CD14-positive monocyte (primary cell): ENCODE results near the gene ABHD16A. TPM values are rescaled to one million over a fixed set of nuclear protein-coding genes. Genes with fewer than 3 reads are reported as not detected.

ENCODE experiments used
- DNase-seq, 3 donors: peaks; one replicate each; pipeline ENCODE4 v3.0.0-alpha.2; 2011 to 2022
- H2AFZ ChIP-seq: 2 replicates; pipeline ENCODE4 v1.6.0; 2012; ENCODE audit warnings: mild to moderate bottlenecking, low read depth, low read length, inconsistent platforms; ENCODE audit not compliant: insufficient read depth, poor library complexity, severe bottlenecking
- H3K27ac ChIP-seq, 2 donors: 1 replicate in 1 of 2; 2 replicates in 1 of 2; pipeline ENCODE4 v1.5.1; 2012 to 2013; ENCODE audit warnings: low read length in 2 of 2, control low read depth in 1 of 2, inconsistent platforms in 1 of 2, low read depth in 1 of 2, mild to moderate bottlenecking in 1 of 2
- H3K27me3 ChIP-seq, 2 donors: one replicate each; pipeline versions ENCODE4 v1.6.0 to v1.6.1; 2011 to 2013; ENCODE audit warnings: low read length in 2 of 2; ENCODE audit not compliant: control insufficient read depth in 2 of 2, insufficient read depth in 2 of 2
- H3K36me3 ChIP-seq, 2 donors: replicated peaks in 1 of 2; 1 replicate in 1 of 2; 2 replicates in 1 of 2; pipeline versions ENCODE4 v1.5.1 to v1.6.1; 2012 to 2013; ENCODE audit warnings: low read length in 2 of 2, control low read depth in 1 of 2, inconsistent platforms in 1 of 2, mild to moderate bottlenecking in 1 of 2; ENCODE audit not compliant: insufficient read depth in 2 of 2, control insufficient read depth in 1 of 2
- H3K4me1 ChIP-seq, 2 donors: 1 replicate in 1 of 2; 2 replicates in 1 of 2; pipeline versions ENCODE4 v1.5.1 to v1.6.1; 2012 to 2013; ENCODE audit warnings: low read length in 2 of 2, control low read depth in 1 of 2, inconsistent platforms in 1 of 2, mild to moderate bottlenecking in 1 of 2, moderate library complexity in 1 of 2; ENCODE audit not compliant: insufficient read depth in 2 of 2, control insufficient read depth in 1 of 2
- H3K4me2 ChIP-seq: replicated peaks from 2 replicates; pipeline ENCODE3; 2012; ENCODE audit warnings: low read length, moderate library complexity, mild to moderate bottlenecking; ENCODE audit not compliant: poor library complexity, severe bottlenecking; ENCODE audit errors: extremely low read depth
- H3K4me3 ChIP-seq, 3 experiments: fragments of 200-600 bp in 1 of 3; sonication (generic) in 1 of 3; replicated peaks in 1 of 3; 1 replicate in 2 of 3; 2 replicates in 1 of 3; pipeline ENCODE4 v1.5.1; 2011 to 2013; ENCODE audit warnings: low read length in 3 of 3, mild to moderate bottlenecking in 3 of 3, control low read depth in 2 of 3, low read depth in 2 of 3, inconsistent platforms in 1 of 3, moderate library complexity in 1 of 3
- H3K79me2 ChIP-seq: 2 replicates; pipeline ENCODE4 v1.6.0; 2012; ENCODE audit warnings: mild to moderate bottlenecking, control low read depth, inconsistent platforms, low read length, moderate library complexity; ENCODE audit not compliant: insufficient read depth
- H3K9ac ChIP-seq: 2 replicates; pipeline ENCODE4 v1.6.0; 2017; ENCODE audit warnings: low read length, mild to moderate bottlenecking; ENCODE audit not compliant: insufficient read depth, poor library complexity, severe bottlenecking
- H3K9me3 ChIP-seq, 2 donors: replicated peaks in 1 of 2; 1 replicate in 1 of 2; 2 replicates in 1 of 2; pipeline versions ENCODE4 v1.5.1 to v1.6.1; 2012 to 2013; ENCODE audit warnings: low read length in 2 of 2, control low read depth in 1 of 2; ENCODE audit not compliant: control insufficient read depth in 1 of 2, insufficient read depth in 1 of 2
- H4K20me1 ChIP-seq: 2 replicates; pipeline ENCODE4 v1.6.0; 2012; ENCODE audit warnings: mild to moderate bottlenecking, low read length, control low read depth, moderate library complexity; ENCODE audit not compliant: insufficient read depth
- H3K27ac Mint-ChIP-seq, 7 donors: one replicate each; pipeline ENCODE4 v1.8.0; 2020; ENCODE audit warnings: mild to moderate bottlenecking in 7 of 7, mixed read lengths in 7 of 7, moderate library complexity in 6 of 7, inconsistent platforms in 2 of 7
- H3K27me3 Mint-ChIP-seq, 3 donors: one replicate each; pipeline ENCODE4 v1.8.0; 2021 to 2022; ENCODE audit warnings: low read depth in 3 of 3, mild to moderate bottlenecking in 3 of 3, mixed read lengths in 3 of 3, moderate library complexity in 3 of 3, inconsistent platforms in 1 of 3
- H3K36me3 Mint-ChIP-seq, 2 donors: one replicate each; pipeline ENCODE4 v1.8.0; 2020; ENCODE audit warnings: mixed read lengths in 2 of 2, inconsistent platforms in 1 of 2, mild to moderate bottlenecking in 1 of 2
- H3K4me1 Mint-ChIP-seq: one replicate; pipeline ENCODE4 v1.8.0; 2020; ENCODE audit warnings: mild to moderate bottlenecking, mixed read lengths
- H3K4me3 Mint-ChIP-seq, 2 donors: one replicate each; pipeline ENCODE4 v1.8.0; 2020; ENCODE audit warnings: mild to moderate bottlenecking in 2 of 2, mixed read lengths in 2 of 2, moderate library complexity in 1 of 2
- H3K9me3 Mint-ChIP-seq, 7 donors: one replicate each; pipeline ENCODE4 v1.8.0; 2020 to 2022; ENCODE audit warnings: mixed read lengths in 7 of 7, mild to moderate bottlenecking in 6 of 7, moderate library complexity in 6 of 7, inconsistent platforms in 2 of 7
- WGBS: methylation state at CpG from one replicate; pipeline ENCODE4 v1.1.5; 2013; ENCODE audit warnings: missing lambda C conversion rate; ENCODE audit not compliant: insufficient coverage; 5-methylcytosine and 5-hydroxymethylcytosine counted together
- intact Hi-C, 2 donors: fragments of 100-400 bp; cut with micrococcal nuclease; formaldehyde crosslinking; loops; one replicate each; pipeline versions ENCODE4 v1.15.0 to v1.15.1; 2023
- polyA plus RNA-seq, 3 donors: library from polyadenylated mRNA; depleted of rRNA in 1 of 3; unstranded in 2 of 3; stranded (reverse) in 1 of 3; fragments of 300-500 nt in 2 of 3; fragments of >200 nt in 1 of 3; fragmentation: Illumina TruSeq in 2 of 3; gene quantifications; 1 replicate in 2 of 3; 2 replicates in 1 of 3; pipeline ENCODE4 v1.2.3, GENCODE V29; 2012 to 2021
- TF ChIP-seq, protein P1 (sequence below): fragments of 200-600 bp; IDR thresholded peaks from one replicate; pipeline ENCODE4 v1.8.0; 2022; ENCODE audit warnings: antibody characterized with exemption, mild to moderate bottlenecking

The ABHD16A gene
- polyA plus RNA-seq, 3 donors, result 53.0 to 122 (median 56.0) TPM

DNA sequence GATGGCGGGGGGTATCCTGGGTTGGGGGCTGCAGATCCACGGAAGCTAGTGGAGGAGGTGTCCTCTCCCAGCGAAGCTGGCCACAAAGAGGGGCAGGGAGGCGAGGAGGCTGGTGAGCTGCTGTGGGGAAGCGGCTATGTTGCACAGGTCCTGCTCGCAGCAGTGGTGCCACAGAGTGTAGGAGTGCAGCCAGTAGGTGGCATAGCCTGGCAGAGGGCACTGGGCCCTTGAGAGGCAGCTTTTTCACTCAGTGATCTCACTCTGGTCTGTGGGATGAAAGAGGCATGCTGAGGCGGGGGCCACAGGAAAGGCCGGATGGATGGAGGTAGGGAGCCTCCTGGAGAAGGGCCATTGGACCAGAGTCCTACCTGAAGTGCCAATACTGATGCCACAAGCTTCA lies 9.2 kb upstream of the ABHD16A start:
- Histone ChIP-seq H3K4me2 (no peak overlapping the region), H3K79me2 (no peaks in the 10 kb centered on the region), H2AFZ (peak overlapping the region; percentile 38), H3K27ac (no peak overlapping the region), H3K4me1 (peaks cover 21 to 27% of the 10 kb centered on the region in 2 donors), H3K9me3 (no peaks in the 10 kb centered on the region), H3K36me3 (no peaks in the 10 kb centered on the region), H3K9ac (no peak overlapping the region), H3K4me3 (no peak overlapping the region), H3K27me3 (no peaks in the 10 kb centered on the region), H4K20me1 (no peaks in the 10 kb centered on the region)
- Mint-ChIP-seq H3K27me3 (peaks cover 0 to 9% (median 1%) of the 10 kb centered on the region in 3 donors), H3K4me3 (peak overlapping the region in 1 of 2 donors; percentile 23), H3K9me3 (peaks cover 0 to 2% (median 0%) of the 10 kb centered on the region in 7 donors), H3K4me1 (peaks cover 28% of the 10 kb centered on the region), H3K36me3 (no peaks in the 10 kb centered on the region), H3K27ac (peak overlapping the region in 2 of 7 donors; percentile 56 to 60)
- intact Hi-C loops, result no loop called here
- 63% methylated on average over 8 of the region's 8 CpGs for WGBS
- TF ChIP-seq, protein P1, sequence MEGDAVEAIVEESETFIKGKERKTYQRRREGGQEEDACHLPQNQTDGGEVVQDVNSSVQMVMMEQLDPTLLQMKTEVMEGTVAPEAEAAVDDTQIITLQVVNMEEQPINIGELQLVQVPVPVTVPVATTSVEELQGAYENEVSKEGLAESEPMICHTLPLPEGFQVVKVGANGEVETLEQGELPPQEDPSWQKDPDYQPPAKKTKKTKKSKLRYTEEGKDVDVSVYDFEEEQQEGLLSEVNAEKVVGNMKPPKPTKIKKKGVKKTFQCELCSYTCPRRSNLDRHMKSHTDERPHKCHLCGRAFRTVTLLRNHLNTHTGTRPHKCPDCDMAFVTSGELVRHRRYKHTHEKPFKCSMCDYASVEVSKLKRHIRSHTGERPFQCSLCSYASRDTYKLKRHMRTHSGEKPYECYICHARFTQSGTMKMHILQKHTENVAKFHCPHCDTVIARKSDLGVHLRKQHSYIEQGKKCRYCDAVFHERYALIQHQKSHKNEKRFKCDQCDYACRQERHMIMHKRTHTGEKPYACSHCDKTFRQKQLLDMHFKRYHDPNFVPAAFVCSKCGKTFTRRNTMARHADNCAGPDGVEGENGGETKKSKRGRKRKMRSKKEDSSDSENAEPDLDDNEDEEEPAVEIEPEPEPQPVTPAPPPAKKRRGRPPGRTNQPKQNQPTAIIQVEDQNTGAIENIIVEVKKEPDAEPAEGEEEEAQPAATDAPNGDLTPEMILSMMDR, result peak; percentile 26
- peak; percentile 32 to 49 (median 35) for DNase-seq

DNA sequence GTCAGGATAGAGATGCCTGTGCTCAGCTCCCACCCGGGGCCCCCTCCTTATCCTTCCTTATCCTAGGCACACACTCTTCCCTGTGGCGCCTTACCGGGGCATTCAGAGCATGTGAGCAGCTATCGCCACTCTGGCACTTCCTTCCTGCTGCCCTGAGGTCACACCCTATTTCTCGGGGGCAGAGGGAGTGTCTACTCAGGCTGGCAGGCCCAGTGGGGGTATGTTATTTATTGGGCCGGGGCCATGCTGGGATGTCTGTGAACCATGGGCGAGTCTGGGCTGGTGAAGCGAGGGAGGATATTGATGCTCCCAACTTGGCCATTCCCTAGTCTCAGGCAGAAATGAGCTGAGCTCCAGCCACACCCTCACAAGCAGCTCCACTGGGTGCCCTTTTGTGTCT lies 8.1 kb upstream of the ABHD16A start:
- Histone ChIP-seq H3K9me3 (no peaks in the 10 kb centered on the region), H3K4me2 (peak overlapping the region; percentile 49), H3K4me3 (peak overlapping the region in 1 of 3 experiments; percentile 46), H3K27me3 (no peaks in the 10 kb centered on the region), H4K20me1 (no peaks in the 10 kb centered on the region), H3K9ac (peak overlapping the region; percentile 5), H3K4me1 (peaks cover 21 to 27% of the 10 kb centered on the region in 2 donors), H3K79me2 (no peaks in the 10 kb centered on the region), H3K36me3 (no peaks in the 10 kb centered on the region), H2AFZ (peak overlapping the region; percentile 56), H3K27ac (peak overlapping the region in 1 of 2 donors; percentile 32)
- H3K36me3 Mint-ChIP-seq, result no peaks in the 10 kb centered on the region
- H3K4me3 Mint-ChIP-seq, result peak overlapping the region; percentile 59 to 80
- peaks cover 28% of the 10 kb centered on the region for H3K4me1 Mint-ChIP-seq
- 83% methylated on average over 1 of the region's 8 CpGs for WGBS
- intact Hi-C loops, result no loop called here
- H3K9me3 Mint-ChIP-seq, result peaks cover 0 to 2% (median 0%) of the 10 kb centered on the region in 7 donors
- TF ChIP-seq, protein P1, result no peak
- peak in 2 of 3 donors; percentile 41 to 54 for DNase-seq
- H3K27me3 Mint-ChIP-seq, result peaks cover 0 to 9% (median 1%) of the 10 kb centered on the region in 3 donors
- peak overlapping the region in 4 of 7 donors; percentile 52 to 79 (median 68) for H3K27ac Mint-ChIP-seq
